Fibroblast of mammary gland (primary cell): ENCODE measurements around the gene CAPN2.
A peak's percentile ranks its signal among the peaks of the same experiment; 100 is the strongest.

Experiments used
- DNase-seq: peaks from one replicate; pipeline ENCODE4 v3.0.0-alpha.2; 2010; ENCODE audit warnings: low read depth
- H3K4me3 ChIP-seq: 2 replicates; pipeline ENCODE4 v1.5.1; 2011; ENCODE audit warnings: low read depth, mild to moderate bottlenecking, low read length, moderate library complexity; ENCODE audit not compliant: control insufficient read depth
- CTCF ChIP-seq: conservative IDR thresholded peaks from 2 replicates; pipeline ENCODE4 v1.5.1; 2011; ENCODE audit warnings: low read depth, low read length, inconsistent platforms; ENCODE audit not compliant: control insufficient read depth, insufficient read depth

Gene CAPN2

GRCh38 chr1:223819730-223820514, 107.6 kb downstream of the CAPN2 start:
- no peak for TF ChIP-seq CTCF
- DNase-seq: peak; percentile 60
- H3K4me3 ChIP-seq: no peak overlapping the region

- no peak overlapping the region for H3K4me3 ChIP-seq
- DNase-seq: no peak
- no peak for TF ChIP-seq CTCF
Measured at GRCh38 chr1:223820515-223820858, 108.1 kb downstream of the CAPN2 start.

GRCh38 chr1:223820971-223821370, 108.6 kb downstream of the CAPN2 start:
- no peak for TF ChIP-seq CTCF
- H3K4me3 ChIP-seq: no peak overlapping the region
- no peak for DNase-seq

- no peak overlapping the region for H3K4me3 ChIP-seq
- no peak for DNase-seq
- no peak for TF ChIP-seq CTCF
Measured at GRCh38 chr1:223824287-223824686, 111.9 kb downstream of the CAPN2 start.

- TF ChIP-seq CTCF: no peak
- no peak overlapping the region for H3K4me3 ChIP-seq
- DNase-seq: no peak
Measured at GRCh38 chr1:223824712-223825111, 112.4 kb downstream of the CAPN2 start.
